ENCODE results near the gene JADE1. TPM values are rescaled to one million over a fixed set of nuclear protein-coding genes. Genes with fewer than 3 reads are reported as not detected.

JADE1 gene
- total RNA-seq, 6 donors from 2014 or later, result 26.2 to 46.5 (median 38.1) TPM

GRCh38 chr4:128877934-128878333 is 68.4 kb downstream of the JADE1 start:
- no peaks in the 10 kb centered on the region for H3K27me3 ChIP-seq
- H3K4me3 ChIP-seq, result no peak overlapping the region
- H3K9me3 ChIP-seq, result no peaks in the 10 kb centered on the region
- no peak overlapping the region for H3K27ac ChIP-seq
- ATAC-seq (ENCODE audit: low FRiP score in 2 of 2), result no peak
- H3K4me1 ChIP-seq, result no peaks in the 10 kb centered on the region
- DNase-seq, result no peak
- 90 to 93% methylated on average over 4 of the region's 4 CpGs for WGBS, 2 donors
- TF ChIP-seq POLR2A (IDR thresholded peaks at IDR 0.05) (no peak), POLR2AphosphoS5 (IDR thresholded peaks at IDR 0.05) (no peak), EP300 (IDR thresholded peaks at IDR 0.05) (no peak), CTCF (IDR thresholded peaks at IDR 0.05) (no peak)
- H3K36me3 ChIP-seq, result peaks cover 0 to 30% (median 0%) of the 10 kb centered on the region in 4 donors

DNA sequence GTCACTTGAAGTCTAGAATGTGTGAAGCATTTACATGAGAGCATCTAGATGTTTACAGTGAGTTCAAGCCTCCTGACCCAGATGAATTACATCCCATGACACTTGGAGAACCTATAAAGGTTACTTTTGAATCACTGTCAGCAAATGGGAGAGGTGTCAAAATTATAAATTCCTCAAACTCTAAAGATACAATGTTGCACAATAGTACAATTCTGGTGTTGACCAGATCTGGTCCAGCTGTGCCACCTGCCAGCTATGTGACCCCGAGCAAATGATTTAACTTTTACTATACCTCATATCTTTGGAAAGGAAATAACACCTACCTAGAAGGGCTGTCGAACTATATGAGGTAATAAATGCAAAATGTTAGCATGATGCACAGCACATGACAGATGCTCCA is 69.8 kb downstream of the JADE1 start:
- Histone ChIP-seq H3K4me3 (no peak overlapping the region), H3K4me1 (no peaks in the 10 kb centered on the region), H3K27me3 (no peaks in the 10 kb centered on the region), H3K27ac (no peak overlapping the region), H3K36me3 (peaks cover 0 to 18% (median 0%) of the 10 kb centered on the region in 4 donors), H3K9me3 (no peaks in the 10 kb centered on the region)
- DNase-seq, result no peak
- ATAC-seq (ENCODE audit: low FRiP score in 2 of 2), result no peak
- no peak for TF ChIP-seq EP300 (IDR thresholded peaks at IDR 0.05)
- TF ChIP-seq POLR2AphosphoS5 (IDR thresholded peaks at IDR 0.05), result no peak
- no peak for TF ChIP-seq POLR2A (IDR thresholded peaks at IDR 0.05)
- no peak for TF ChIP-seq CTCF (IDR thresholded peaks at IDR 0.05)
- WGBS, 2 donors, result 69 to 76% methylated on average over 2 of the region's 2 CpGs

DNA sequence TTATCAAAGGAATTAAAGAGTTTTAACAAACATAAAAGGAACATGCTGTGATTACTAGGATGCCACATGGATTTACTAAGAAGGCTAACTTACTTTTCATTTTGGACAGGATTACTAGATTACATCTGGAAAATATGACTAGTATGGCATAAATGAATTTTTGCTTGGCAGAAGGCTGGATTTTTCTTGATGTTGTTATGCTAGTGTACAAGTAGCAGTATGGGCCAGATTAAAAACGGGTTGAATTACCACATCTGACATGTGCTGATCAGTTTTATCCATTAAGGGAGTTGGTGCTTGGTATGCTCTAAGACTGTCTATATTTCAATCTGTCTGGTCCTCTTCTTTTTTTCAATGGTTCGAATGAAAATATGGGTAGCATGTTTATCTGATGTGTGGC is 70.5 kb downstream of the JADE1 start:
- WGBS, 2 donors, result 83 to 88% methylated on average over 2 of the region's 2 CpGs
- peaks cover 0 to 12% (median 0%) of the 10 kb centered on the region in 4 donors for H3K36me3 ChIP-seq

GRCh38 chr4:128880662-128881061 is 71.2 kb downstream of the JADE1 start:
- WGBS, 2 donors, result 54 to 63% methylated on average over 4 of the region's 4 CpGs
- DNase-seq, result no peak

More for the DNA sequence above, 70.5 kb downstream of the JADE1 start:
- Histone ChIP-seq H3K27me3 (no peaks in the 10 kb centered on the region), H3K4me1 (no peaks in the 10 kb centered on the region), H3K9me3 (no peaks in the 10 kb centered on the region), H3K27ac (no peak overlapping the region), H3K4me3 (no peak overlapping the region)
- TF ChIP-seq CTCF (IDR thresholded peaks at IDR 0.05) (no peak), POLR2AphosphoS5 (IDR thresholded peaks at IDR 0.05) (no peak), EP300 (IDR thresholded peaks at IDR 0.05) (no peak), POLR2A (IDR thresholded peaks at IDR 0.05) (no peak)
- ATAC-seq (ENCODE audit: low FRiP score in 2 of 2) (no peak), DNase-seq (no peak)

More at GRCh38 chr4:128880662-128881061, 71.2 kb downstream of the JADE1 start:
- peaks cover 0 to 5% (median 0%) of the 10 kb centered on the region in 4 donors for H3K36me3 ChIP-seq
- no peaks in the 10 kb centered on the region for H3K27me3 ChIP-seq
- no peak for TF ChIP-seq POLR2A (IDR thresholded peaks at IDR 0.05)
- no peak for TF ChIP-seq CTCF (IDR thresholded peaks at IDR 0.05)
- no peak for TF ChIP-seq EP300 (IDR thresholded peaks at IDR 0.05)
- no peak for TF ChIP-seq POLR2AphosphoS5 (IDR thresholded peaks at IDR 0.05)
- no peak overlapping the region for H3K4me3 ChIP-seq
- H3K27ac ChIP-seq, result no peak overlapping the region
- H3K4me1 ChIP-seq, result no peaks in the 10 kb centered on the region
- no peaks in the 10 kb centered on the region for H3K9me3 ChIP-seq
- no peak for ATAC-seq (ENCODE audit: low FRiP score in 2 of 2)
